HEK293 (cell line): Measurements from ENCODE around the gene PLSCR3.

Experiments used
- GLI2 ChIP-seq: fragments of 450-650 bp; formaldehyde crosslinking; IDR thresholded peaks from 2 replicates; pipeline ENCODE4; 2017; ENCODE audit warnings: missing biosample characterization, missing genetic modification characterization, low read depth, borderline replicate concordance
- GLIS1 ChIP-seq: fragments of 450-650 bp; formaldehyde crosslinking; IDR thresholded peaks from 2 replicates; pipeline ENCODE4 v1.5.1; 2016; ENCODE audit warnings: missing biosample characterization, missing genetic modification characterization
- IKZF3 ChIP-seq: fragments of 450-650 bp; IDR thresholded peaks from 2 replicates; pipeline ENCODE4 v1.5.0; 2018; ENCODE audit warnings: missing biosample characterization, mild to moderate bottlenecking, missing genetic modification characterization, moderate library complexity
- KLF16 ChIP-seq: fragments of 450-650 bp; formaldehyde crosslinking; IDR thresholded peaks from 2 replicates; pipeline ENCODE4 v1.5.1; 2017; ENCODE audit warnings: missing biosample characterization, missing genetic modification characterization
- MEIS1 ChIP-seq: sonication (generic); formaldehyde crosslinking; IDR thresholded peaks from 2 replicates; pipeline ENCODE4 v1.8.1; 2022; ENCODE audit warnings: missing genetic modification reagents, mild to moderate bottlenecking, borderline replicate concordance
- SALL2 ChIP-seq: fragments of 450-650 bp; formaldehyde crosslinking; IDR thresholded peaks from 2 replicates; pipeline ENCODE4 v1.5.0; 2017; ENCODE audit warnings: missing biosample characterization, mild to moderate bottlenecking, missing genetic modification characterization, borderline replicate concordance
- WT1 ChIP-seq: fragments of 450-650 bp; formaldehyde crosslinking; IDR thresholded peaks from 2 replicates; pipeline ENCODE4 v1.5.1; 2016; ENCODE audit warnings: missing biosample characterization, missing genetic modification characterization
- ZFP69B ChIP-seq: fragments of 450-650 bp; formaldehyde crosslinking; IDR thresholded peaks from 2 replicates; pipeline ENCODE4 v1.5.1; 2016; ENCODE audit warnings: missing biosample characterization, missing genetic modification characterization
- ZNF114 ChIP-seq: fragments of 450-650 bp; formaldehyde crosslinking; IDR thresholded peaks from 2 replicates; pipeline ENCODE4 v1.5.0; 2017; ENCODE audit warnings: missing biosample characterization, missing genetic modification characterization
- ZNF174 ChIP-seq: fragments of 450-650 bp; formaldehyde crosslinking; IDR thresholded peaks from 2 replicates; pipeline ENCODE4 v1.5.0; 2017; ENCODE audit warnings: missing biosample characterization, mild to moderate bottlenecking, missing genetic modification characterization
- ZNF274 ChIP-seq, 2 experiments: fragments of 200-500 bp in 1 of 2; fragments of 450-650 bp in 1 of 2; sonication (Bioruptor generic) in 1 of 2; formaldehyde crosslinking in 1 of 2; IDR thresholded peaks; 2 replicates each; pipeline versions ENCODE4 v1.5.1 to v1.6.1; 2014 to 2016; ENCODE audit warnings: borderline replicate concordance in 1 of 2, inconsistent platforms in 1 of 2, low read length in 1 of 2, missing biosample characterization in 1 of 2, missing genetic modification characterization in 1 of 2
- ZNF302 ChIP-seq: fragments of 450-650 bp; formaldehyde crosslinking; IDR thresholded peaks from 2 replicates; pipeline ENCODE4 v1.5.1; 2016; ENCODE audit warnings: missing biosample characterization, missing genetic modification characterization, low read depth
- ZNF394 ChIP-seq: fragments of 450-650 bp; formaldehyde crosslinking; IDR thresholded peaks from 2 replicates; pipeline ENCODE4 v1.5.1; 2016; ENCODE audit warnings: missing biosample characterization, missing genetic modification characterization, mild to moderate bottlenecking, moderate library complexity, borderline replicate concordance
- ZNF426 ChIP-seq: fragments of 450-650 bp; formaldehyde crosslinking; IDR thresholded peaks from 2 replicates; pipeline ENCODE4 v1.5.1; 2017; ENCODE audit warnings: missing biosample characterization, missing genetic modification characterization, mild to moderate bottlenecking, inconsistent platforms, moderate library complexity
- ZNF514 ChIP-seq: fragments of 450-650 bp; formaldehyde crosslinking; IDR thresholded peaks from 2 replicates; pipeline ENCODE4 v1.5.1; 2016; ENCODE audit warnings: missing biosample characterization, missing genetic modification characterization
- ZNF521 ChIP-seq: fragments of 450-650 bp; formaldehyde crosslinking; IDR thresholded peaks from 2 replicates; pipeline ENCODE4 v1.5.1; 2017; ENCODE audit warnings: missing biosample characterization, mild to moderate bottlenecking, missing genetic modification characterization
- ZNF529 ChIP-seq: fragments of 450-650 bp; formaldehyde crosslinking; IDR thresholded peaks from 2 replicates; pipeline ENCODE4 v1.5.1; 2017; ENCODE audit warnings: missing genetic modification characterization, missing biosample characterization; ENCODE audit not compliant: insufficient replicate concordance
- ZNF555 ChIP-seq: fragments of 450-650 bp; formaldehyde crosslinking; conservative IDR thresholded peaks from 2 replicates; pipeline ENCODE4 v1.5.1; 2017; ENCODE audit warnings: missing biosample characterization, mild to moderate bottlenecking, missing genetic modification characterization, inconsistent platforms
- ZNF561 ChIP-seq: fragments of 450-650 bp; IDR thresholded peaks from 2 replicates; pipeline ENCODE4 v1.5.1; 2018; ENCODE audit warnings: missing biosample characterization, missing genetic modification characterization, borderline replicate concordance
- ZNF571 ChIP-seq: fragments of 450-650 bp; formaldehyde crosslinking; IDR thresholded peaks from 2 replicates; pipeline ENCODE4 v1.5.0; 2017; ENCODE audit warnings: missing biosample characterization, missing genetic modification characterization
- ZNF585B ChIP-seq: fragments of 450-650 bp; formaldehyde crosslinking; IDR thresholded peaks from 2 replicates; pipeline ENCODE4 v1.5.1; 2016; ENCODE audit warnings: missing biosample characterization, missing genetic modification characterization
- ZNF664 ChIP-seq: fragments of 450-650 bp; formaldehyde crosslinking; IDR thresholded peaks from 2 replicates; pipeline ENCODE4 v1.5.1; 2016; ENCODE audit warnings: missing biosample characterization, missing genetic modification characterization
- ZNF776 ChIP-seq: fragments of 450-650 bp; formaldehyde crosslinking; IDR thresholded peaks from 2 replicates; pipeline ENCODE4 v1.5.0; 2017; ENCODE audit warnings: missing biosample characterization, missing genetic modification characterization, borderline replicate concordance
- ZNF791 ChIP-seq: fragments of 450-650 bp; formaldehyde crosslinking; IDR thresholded peaks from 2 replicates; pipeline ENCODE4 v1.5.1; 2016; ENCODE audit warnings: missing biosample characterization, missing genetic modification characterization
- ZNF837 ChIP-seq: fragments of 450-650 bp; formaldehyde crosslinking; IDR thresholded peaks from 2 replicates; pipeline ENCODE4 v1.5.1; 2016; ENCODE audit warnings: missing biosample characterization, missing genetic modification characterization
- TF ChIP-seq, protein P1 (sequence below): fragments of 450-650 bp; formaldehyde crosslinking; IDR thresholded peaks from 2 replicates; pipeline ENCODE4 v1.5.1; 2016; ENCODE audit warnings: missing biosample characterization, missing genetic modification characterization
- TF ChIP-seq, protein P2 (sequence below): fragments of 450-650 bp; formaldehyde crosslinking; IDR thresholded peaks from 2 replicates; pipeline ENCODE4 v1.5.1; 2016; ENCODE audit warnings: missing biosample characterization, missing genetic modification characterization
- TF ChIP-seq, protein P3 (sequence below): fragments of 450-650 bp; formaldehyde crosslinking; conservative IDR thresholded peaks from 2 replicates; pipeline ENCODE4 v1.5.1; 2016; ENCODE audit warnings: low read depth, missing biosample characterization, missing genetic modification characterization
- TF ChIP-seq, protein P4 (sequence below): fragments of 450-650 bp; formaldehyde crosslinking; IDR thresholded peaks from 2 replicates; pipeline ENCODE4 v1.5.1; 2017; ENCODE audit warnings: missing biosample characterization, missing genetic modification characterization

The PLSCR3 gene

DNA sequence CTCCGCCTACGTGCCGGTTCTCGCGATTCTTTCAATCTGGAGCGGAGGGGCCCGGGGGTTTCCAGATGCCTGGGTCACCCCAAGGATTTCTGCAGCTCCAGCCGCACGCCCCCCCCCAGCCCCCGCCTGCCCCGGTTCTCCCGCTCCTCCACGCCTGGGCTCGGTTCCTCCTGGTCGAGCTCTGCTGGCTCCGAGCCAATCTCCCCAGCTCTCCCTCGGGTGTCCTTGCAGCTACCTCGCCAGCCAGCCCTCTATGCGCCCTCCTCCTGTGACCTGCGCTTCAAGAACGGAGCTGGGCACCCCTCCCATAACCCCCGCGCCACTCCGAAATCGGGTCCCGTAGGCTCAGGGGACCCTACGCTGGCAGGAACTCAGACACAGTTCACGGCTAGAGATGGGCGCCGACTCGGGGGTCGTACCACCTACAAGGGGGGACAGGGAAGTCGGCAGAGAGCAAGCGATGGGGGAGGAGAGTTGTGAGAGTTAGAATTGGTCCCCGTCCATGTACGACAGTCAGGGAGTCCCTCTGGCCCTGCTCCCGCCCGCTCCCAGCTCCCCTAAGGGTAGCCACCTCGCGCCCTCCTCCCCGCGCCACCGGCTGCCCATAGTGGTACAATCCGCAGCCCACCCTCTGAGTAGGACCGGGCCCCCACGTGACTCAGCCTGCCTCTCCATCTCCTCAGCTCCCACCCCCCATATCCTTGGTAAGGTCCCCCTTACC lies 45.9 kb upstream of the PLSCR3 start (continued):
- peak; percentile 49; the same call in 1 of the 2 replicates for TF ChIP-seq GLIS1
- no peak for TF ChIP-seq ZNF302
- TF ChIP-seq, protein P1, sequence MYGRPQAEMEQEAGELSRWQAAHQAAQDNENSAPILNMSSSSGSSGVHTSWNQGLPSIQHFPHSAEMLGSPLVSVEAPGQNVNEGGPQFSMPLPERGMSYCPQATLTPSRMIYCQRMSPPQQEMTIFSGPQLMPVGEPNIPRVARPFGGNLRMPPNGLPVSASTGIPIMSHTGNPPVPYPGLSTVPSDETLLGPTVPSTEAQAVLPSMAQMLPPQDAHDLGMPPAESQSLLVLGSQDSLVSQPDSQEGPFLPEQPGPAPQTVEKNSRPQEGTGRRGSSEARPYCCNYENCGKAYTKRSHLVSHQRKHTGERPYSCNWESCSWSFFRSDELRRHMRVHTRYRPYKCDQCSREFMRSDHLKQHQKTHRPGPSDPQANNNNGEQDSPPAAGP (tag by site-specific recombination) = peak; percentile 75; the same call in 1 of the 2 replicates
- no peak for TF ChIP-seq ZNF776 (tag by site-specific recombination)
- TF ChIP-seq IKZF3 (tag by site-specific recombination) = no peak
- TF ChIP-seq ZNF664 (tag by site-specific recombination) = no peak
- TF ChIP-seq ZNF585B (tag by site-specific recombination) = no peak
- no peak for TF ChIP-seq MEIS1 (CRISPR knock-in tag)
- no peak for TF ChIP-seq SALL2 (tag by site-specific recombination)
- no peak for TF ChIP-seq ZNF521 (tag by site-specific recombination)
- TF ChIP-seq, protein P2, sequence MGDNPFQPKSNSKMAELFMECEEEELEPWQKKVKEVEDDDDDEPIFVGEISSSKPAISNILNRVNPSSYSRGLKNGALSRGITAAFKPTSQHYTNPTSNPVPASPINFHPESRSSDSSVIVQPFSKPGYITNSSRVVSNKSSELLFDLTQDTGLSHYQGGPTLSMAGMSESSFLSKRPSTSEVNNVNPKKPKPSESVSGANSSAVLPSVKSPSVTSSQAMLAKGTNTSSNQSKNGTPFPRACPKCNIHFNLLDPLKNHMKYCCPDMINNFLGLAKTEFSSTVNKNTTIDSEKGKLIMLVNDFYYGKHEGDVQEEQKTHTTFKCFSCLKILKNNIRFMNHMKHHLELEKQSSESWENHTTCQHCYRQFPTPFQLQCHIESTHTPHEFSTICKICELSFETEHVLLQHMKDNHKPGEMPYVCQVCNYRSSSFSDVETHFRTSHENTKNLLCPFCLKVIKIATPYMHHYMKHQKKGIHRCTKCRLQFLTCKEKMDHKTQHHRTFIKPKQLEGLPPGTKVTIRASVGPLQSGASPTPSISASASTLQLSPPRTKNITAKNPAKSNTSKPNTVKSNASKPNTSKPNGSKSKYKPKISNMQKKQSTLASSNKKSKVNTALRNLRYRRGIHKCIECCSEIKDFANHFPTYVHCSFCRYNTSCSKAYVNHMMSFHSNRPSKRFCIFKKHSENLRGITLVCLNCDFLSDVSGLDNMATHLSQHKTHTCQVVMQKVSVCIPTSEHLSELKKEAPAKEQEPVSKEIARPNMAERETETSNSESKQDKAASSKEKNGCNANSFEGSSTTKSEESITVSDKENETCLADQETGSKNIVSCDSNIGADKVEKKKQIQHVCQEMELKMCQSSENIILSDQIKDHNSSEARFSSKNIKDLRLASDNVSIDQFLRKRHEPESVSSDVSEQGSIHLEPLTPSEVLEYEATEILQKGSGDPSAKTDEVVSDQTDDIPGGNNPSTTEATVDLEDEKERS = no peak
- TF ChIP-seq, protein P3, sequence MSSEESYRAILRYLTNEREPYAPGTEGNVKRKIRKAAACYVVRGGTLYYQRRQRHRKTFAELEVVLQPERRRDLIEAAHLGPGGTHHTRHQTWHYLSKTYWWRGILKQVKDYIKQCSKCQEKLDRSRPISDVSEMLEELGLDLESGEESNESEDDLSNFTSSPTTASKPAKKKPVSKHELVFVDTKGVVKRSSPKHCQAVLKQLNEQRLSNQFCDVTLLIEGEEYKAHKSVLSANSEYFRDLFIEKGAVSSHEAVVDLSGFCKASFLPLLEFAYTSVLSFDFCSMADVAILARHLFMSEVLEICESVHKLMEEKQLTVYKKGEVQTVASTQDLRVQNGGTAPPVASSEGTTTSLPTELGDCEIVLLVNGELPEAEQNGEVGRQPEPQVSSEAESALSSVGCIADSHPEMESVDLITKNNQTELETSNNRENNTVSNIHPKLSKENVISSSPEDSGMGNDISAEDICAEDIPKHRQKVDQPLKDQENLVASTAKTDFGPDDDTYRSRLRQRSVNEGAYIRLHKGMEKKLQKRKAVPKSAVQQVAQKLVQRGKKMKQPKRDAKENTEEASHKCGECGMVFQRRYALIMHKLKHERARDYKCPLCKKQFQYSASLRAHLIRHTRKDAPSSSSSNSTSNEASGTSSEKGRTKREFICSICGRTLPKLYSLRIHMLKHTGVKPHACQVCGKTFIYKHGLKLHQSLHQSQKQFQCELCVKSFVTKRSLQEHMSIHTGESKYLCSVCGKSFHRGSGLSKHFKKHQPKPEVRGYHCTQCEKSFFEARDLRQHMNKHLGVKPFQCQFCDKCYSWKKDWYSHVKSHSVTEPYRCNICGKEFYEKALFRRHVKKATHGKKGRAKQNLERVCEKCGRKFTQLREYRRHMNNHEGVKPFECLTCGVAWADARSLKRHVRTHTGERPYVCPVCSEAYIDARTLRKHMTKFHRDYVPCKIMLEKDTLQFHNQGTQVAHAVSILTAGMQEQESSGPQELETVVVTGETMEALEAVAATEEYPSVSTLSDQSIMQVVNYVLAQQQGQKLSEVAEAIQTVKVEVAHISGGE (tag by site-specific recombination) = peak; percentile 35; the same call in 1 of the 2 replicates
- TF ChIP-seq ZNF555 = no peak
- TF ChIP-seq ZNF114 (tag by site-specific recombination) = no peak
- TF ChIP-seq ZNF791 = no peak
- TF ChIP-seq ZNF571 (tag by site-specific recombination) = no peak
- no peak for TF ChIP-seq ZNF274 (IDR thresholded peaks at IDR 0.05; ENCODE audit: low read length)
- TF ChIP-seq ZNF274 (tag by site-specific recombination; IDR thresholded peaks at IDR 0.05; ENCODE audit: borderline replicate concordance) = no peak
- 0 out of 2 replicates have a peak, but pooled peaks have one; percentile 75 for TF ChIP-seq KLF16 (tag by site-specific recombination)
- no peak for TF ChIP-seq ZNF426 (tag by site-specific recombination)
- TF ChIP-seq WT1 (tag by site-specific recombination) = peak; percentile 68; the same call in 1 of the 2 replicates
- no peak for TF ChIP-seq GLI2
- TF ChIP-seq ZNF837 = no peak
- TF ChIP-seq ZNF561 (tag by site-specific recombination) = no peak
- no peak; the same call in 1 of the 2 replicates for TF ChIP-seq ZFP69B
- TF ChIP-seq ZNF514 (tag by site-specific recombination) = no peak
- TF ChIP-seq, protein P4, sequence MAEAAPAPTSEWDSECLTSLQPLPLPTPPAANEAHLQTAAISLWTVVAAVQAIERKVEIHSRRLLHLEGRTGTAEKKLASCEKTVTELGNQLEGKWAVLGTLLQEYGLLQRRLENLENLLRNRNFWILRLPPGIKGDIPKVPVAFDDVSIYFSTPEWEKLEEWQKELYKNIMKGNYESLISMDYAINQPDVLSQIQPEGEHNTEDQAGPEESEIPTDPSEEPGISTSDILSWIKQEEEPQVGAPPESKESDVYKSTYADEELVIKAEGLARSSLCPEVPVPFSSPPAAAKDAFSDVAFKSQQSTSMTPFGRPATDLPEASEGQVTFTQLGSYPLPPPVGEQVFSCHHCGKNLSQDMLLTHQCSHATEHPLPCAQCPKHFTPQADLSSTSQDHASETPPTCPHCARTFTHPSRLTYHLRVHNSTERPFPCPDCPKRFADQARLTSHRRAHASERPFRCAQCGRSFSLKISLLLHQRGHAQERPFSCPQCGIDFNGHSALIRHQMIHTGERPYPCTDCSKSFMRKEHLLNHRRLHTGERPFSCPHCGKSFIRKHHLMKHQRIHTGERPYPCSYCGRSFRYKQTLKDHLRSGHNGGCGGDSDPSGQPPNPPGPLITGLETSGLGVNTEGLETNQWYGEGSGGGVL (tag by site-specific recombination) = peak; percentile 65
- TF ChIP-seq ZNF174 (tag by site-specific recombination) = no peak
- no peak for TF ChIP-seq ZNF529
- TF ChIP-seq ZNF394 (tag by site-specific recombination) = peak; percentile 53; the same call in 1 of the 2 replicates
